IPS-NIHi7 (cell line): ENCODE data around the gene ZNF439.
"Not testable (repeated sequence)": the region's sequence is repeated elsewhere in the genome, so short reads cannot be mapped to it uniquely, and the experiment has no call there.

Source experiments
- DNase-seq: peaks from one replicate; pipeline ENCODE4 v3.0.0; 2012; ENCODE audit warnings: mixed read lengths; ENCODE audit errors: extremely low spot score

Gene ZNF439

DNA sequence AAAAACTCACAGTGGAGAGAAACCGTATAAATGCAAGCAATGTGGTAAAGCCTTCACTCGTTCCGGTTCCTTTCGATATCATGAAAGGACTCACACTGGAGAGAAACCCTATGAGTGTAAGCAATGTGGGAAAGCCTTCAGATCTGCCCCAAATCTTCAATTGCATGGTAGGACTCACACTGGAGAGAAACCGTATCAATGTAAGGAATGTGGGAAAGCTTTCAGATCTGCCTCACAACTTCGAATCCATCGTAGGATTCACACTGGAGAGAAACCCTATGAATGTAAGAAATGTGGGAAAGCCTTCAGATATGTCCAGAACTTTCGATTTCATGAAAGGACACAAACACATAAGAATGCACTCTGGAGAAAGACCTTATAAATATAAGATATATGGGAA is 19.7 kb downstream of the ZNF439 start:
- no peak for DNase-seq

DNA sequence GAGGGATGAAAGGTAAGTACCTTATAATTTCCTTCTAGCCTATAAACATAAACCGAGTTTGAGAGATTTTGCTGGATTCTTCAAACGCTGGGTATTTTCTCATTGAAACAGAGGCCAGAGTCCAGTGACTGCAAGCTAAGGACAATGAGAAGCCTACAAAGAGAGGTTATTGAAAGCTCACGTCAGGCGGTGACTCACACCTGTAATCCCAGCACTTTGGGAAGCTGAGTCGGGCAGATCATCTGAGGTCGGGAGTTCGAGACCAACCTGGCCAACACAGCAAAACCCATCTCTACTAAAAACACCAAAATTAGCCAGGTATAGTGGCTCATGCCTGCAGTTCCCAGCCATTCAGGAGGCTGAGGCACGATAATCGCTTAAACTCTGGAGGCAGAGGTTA is 24.1 kb downstream of the ZNF439 start:
- no peak for DNase-seq

DNA sequence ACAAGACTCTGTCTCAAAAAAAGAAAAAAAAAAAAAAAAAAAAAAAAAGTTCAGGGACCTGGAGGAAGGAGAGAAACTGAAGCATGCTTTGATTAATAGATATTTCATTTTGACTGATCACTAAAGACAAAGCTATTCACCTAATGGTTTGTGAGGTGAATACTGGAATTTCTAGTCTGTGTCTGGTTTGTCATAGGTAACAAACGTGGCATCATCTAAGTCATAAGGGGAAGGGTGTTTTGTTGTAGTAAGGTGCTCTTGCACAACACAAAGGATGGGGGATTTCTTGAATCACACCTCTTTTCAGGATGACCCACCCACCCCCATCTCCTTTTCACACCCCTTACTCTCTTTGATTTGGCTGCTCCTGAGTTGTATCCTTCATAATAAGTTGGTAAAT is 25.2 kb downstream of the ZNF439 start:
- DNase-seq, result no peak

DNA sequence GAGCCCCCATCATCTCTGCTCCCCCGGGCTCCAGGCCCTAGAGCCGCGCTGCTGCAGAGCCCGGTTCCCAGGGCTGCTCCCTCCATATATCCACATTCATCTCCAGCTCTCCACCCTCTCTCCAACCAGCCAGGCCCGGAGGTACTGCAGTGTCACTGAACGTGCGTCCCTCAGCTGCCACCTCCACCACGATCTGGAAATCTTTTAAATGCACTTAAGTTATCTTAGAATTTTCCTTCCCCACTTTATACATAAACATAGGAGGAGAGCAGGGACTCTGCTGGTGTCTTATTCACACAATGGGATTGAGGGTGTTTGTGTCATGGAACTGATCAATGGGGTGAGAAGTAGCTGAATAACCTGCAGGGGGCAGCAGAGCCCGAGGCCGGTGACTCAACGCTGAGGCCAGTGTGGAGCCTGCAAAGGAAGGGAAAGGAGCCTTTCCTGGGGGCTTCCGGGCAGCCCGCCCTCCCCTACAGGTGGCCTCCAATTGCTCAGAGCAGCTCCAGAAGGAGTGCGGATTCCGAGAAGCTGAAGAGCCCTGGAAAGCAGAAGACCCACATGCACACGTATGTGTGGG is 31.3 kb downstream of the ZNF439 start:
- DNase-seq, result peak; percentile 45

DNA sequence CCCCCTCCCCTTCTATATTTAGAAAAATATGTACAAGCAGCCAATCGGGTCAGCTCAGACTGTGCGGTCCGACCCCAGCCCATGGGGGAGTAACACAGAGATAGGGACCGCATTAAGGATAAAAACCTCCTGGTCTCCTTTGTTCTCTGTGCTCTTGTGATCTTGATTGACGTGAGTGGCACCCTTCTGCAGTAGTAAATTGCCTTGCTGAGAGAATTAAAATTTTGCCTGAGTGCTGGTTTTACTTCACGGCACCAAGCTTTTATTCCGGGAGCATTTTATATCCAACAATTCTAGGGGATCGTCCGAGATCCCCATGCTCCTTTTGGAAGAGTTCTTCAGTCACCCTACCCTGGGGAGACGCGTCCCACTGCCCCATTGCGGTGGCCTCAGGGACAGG is 32.1 kb downstream of the ZNF439 start:
- DNase-seq, result no peak

DNA sequence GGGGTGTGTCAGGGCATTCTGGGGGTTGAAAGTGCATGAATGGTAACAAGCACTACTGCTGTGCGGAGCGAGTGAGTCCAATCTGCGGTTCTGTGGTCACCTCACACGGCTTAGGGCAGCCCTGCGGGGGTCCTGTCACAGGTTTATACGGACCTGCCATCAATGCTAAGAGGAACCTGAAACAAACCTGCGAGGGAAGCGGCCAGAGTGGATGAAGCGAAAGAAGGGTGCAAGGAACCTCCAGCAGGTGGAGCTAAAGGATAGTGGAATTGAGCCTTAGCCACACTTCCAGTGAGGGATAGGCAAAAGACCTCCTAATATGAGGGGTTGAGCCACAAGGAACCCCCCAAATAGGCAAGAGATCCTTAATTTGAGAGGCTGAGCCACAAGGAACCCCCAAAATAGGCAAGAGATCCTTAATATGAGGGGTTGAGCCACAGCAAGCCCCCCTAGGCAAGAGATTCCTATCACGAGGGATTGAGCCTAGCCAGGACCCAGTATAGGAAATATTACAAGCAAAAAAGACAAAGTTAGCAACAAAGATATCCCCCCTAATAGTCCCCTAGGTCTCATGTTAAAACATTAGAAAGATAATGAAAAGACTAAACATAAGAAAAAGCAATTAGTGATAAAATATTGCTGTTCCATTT is 32.8 kb downstream of the ZNF439 start:
- DNase-seq, result peak; percentile 84

DNA sequence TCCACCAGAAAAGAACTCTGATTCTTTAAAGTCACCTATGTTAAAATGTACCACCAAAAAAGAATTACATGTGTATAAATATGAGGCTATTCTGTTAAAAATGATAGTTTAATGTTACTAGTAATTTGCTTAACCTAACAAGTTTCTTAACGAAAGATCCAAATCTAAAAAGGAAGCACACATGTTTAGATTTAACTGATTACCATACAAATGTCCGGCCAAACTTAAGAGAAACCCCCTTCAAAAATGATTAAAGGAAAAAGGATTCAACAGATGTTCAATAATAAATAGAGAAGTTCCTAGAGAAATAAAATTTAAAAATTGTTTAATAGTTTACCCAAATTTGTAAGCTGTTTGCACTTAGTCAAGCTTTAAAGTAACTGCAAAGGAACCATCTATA is 34.1 kb downstream of the ZNF439 start:
- DNase-seq, result no peak

DNA sequence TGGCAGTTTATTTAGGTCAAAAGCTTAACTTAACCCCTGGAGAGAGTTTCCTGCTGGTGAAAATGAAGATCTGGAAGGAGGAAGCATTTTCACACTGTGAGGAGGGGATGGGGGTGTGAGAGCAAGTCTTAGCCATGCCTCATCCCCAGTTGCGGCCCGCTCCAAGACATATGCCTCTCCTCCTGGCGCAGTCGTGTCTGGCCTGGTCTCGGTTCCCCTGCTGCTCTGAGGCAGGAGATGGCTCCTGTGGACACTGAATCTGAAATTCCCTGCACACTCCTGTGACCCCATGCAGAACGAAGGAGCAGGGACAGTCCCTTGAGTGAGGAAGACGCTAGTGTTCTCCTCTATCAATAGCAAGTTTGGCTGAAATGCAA is 38.7 kb downstream of the ZNF439 start:
- peak; percentile 17 for DNase-seq

DNA sequence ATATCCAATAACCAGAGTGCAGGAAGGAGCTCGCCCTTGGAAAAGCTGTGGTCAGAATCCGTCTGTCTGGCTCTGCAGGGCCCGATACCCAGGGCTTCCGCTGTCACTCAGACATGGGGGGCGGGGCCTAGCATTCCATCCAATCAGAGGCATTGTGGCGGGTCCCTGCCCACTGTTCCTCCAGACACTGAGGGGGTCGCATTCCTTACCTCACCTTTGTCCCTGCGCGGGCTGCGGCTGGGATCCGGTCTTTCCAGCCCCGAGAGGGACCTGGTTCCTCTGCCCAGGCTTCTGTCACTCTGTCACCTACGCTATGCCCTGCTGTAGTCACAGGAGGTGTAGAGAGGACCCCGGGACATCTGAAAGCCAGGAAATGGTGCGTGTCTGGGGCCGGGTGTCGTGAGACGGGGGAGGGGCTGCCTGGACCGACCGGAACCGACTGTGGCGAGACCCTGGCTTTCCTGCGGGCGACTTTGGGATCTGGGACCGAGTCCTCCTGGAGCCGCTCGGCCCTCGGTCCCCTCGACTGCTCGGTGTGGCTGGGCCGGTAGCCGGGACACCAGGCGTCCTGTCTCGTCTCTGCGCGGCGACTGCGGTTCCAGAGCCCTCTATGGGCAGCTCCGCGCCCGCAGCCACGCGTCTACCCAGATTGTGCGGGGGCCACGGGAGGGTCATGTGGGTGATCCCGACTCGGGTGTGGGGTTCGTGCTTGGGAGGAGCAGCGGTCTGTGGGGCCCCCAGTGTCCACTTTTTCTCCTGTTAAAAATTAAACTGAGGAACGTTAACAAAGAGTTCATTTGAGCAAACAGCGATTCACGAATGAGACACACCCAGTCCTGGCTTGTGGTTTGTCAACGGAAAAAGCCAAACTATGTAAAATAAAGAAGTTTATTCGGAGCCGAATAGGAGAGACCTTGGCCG is 39.3 kb downstream of the ZNF439 start, which contains the start of gene ZNF69:
TSS of gene ZNF69 (plus strand) at position 172 of the 921 bp plus-strand sequence. CDS start at position 314, 142 bp downstream.
- DNase-seq, result peak; percentile 97

DNA sequence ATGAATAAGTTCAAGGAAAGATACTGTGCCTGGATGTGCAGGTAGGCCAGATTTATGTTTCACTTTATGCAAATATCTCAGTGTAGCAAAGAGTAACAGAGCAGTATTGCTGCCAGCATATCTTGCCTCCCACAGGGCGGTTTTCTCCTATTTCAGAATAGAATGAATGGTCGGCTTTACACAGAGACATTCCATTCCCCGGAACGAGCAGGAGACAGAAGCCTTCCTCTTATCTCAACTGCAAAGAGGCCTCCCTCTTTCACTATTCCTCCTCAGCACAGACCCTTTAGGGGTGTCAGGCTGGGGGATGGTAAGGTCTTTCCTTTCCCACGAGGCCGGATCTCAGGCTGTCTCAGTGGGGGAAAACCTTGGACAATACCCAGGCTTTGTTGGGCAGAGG is 41.4 kb downstream of the ZNF439 start:
- not testable (repeated sequence) for DNase-seq

DNA sequence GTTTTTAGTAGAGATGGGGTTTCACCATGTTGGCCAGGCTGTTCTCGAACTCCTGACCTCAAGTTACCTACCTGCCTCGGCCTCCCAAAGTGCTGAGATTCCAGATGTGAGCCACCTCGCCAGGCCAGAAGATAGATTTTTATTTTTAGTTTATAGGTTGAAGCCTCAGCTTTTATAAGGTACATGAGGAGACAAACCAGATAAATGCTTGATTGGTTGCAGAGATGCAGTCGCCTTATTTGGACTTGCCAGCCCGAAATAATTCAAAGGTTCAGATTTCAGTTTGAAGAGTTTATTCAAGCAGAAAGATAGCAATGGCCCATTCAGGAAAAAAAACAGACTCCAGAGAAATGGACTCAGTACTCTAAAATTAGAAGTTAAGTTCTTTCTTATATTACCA is 42.1 kb downstream of the ZNF439 start:
- no peak for DNase-seq

DNA sequence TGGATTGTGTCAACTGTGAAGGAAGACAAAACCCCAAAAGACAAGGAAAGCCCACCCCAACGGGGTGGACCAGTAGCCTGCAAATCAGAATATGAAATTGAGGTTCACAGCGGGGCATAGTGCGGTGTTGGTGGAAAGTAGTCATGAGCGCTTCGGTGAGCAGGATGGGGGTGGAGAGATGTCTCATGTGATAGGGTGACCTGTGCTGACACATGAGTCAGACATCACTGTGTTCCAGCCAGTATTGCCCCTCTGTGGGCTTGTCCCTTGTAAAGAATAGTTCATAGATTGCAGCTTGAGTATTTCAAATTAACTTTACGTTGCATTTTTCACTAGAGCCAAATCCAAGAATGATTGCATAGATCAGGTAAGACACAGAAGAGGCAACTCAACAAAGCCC is 46.3 kb downstream of the ZNF439 start:
- DNase-seq, result no peak

DNA sequence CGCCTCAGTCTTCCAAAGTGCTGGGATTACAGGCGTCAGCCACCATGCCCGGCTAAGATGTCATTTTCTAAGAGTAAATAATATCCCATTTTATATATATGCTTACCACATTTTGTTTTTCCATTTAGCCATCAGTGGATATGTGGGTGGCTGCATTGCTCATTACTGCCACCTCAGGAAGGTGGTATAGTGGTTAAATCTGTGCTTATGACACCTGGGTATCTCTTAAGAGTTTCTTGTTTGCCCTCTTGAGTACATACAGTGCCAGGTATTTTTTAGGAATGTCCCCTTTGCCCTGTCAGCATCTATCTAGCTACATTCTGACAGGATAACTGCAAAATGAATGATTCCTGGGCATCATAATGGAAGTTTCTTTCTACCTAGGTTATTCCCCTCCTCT is 53.7 kb downstream of the ZNF439 start:
- DNase-seq, result no peak

DNA sequence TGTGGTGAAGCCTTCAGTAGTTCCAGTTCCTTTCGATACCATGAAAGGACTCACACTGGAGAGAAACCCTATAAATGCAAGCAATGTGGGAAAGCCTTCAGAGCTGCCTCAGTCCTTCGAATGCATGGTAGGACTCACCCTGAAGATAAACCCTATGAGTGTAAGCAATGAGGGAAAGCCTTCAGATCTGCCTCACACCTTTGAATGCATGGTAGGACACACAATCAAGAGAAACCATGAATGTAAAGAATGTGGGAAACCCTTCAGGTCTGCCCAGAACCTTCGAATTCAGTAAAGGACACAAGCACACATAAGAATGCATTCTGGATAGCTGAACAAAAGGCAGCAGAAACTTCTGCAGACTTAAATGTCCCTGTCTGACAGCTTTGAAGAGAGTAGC is 57.4 kb downstream of the ZNF439 start:
- DNase-seq, result no peak

DNA sequence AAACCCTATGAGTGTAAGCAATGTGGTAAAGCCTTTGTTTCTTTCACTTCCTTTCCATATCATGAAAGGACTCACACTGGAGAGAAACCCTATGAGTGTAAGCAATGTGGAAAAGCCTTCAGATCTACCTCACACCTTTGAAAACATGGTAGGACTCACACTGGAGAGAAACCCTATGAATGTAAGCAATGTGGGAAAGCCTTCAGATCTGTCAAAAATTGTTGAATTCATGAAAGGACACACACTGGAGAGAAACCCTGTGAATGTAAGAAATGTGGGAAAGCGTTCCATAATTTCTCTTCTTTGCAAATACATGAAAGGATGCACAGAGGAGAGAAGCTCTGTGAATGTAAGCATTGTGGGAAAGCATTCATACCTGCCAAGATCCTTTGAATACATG is 63.4 kb downstream of the ZNF439 start:
- not testable (repeated sequence) for DNase-seq

DNA sequence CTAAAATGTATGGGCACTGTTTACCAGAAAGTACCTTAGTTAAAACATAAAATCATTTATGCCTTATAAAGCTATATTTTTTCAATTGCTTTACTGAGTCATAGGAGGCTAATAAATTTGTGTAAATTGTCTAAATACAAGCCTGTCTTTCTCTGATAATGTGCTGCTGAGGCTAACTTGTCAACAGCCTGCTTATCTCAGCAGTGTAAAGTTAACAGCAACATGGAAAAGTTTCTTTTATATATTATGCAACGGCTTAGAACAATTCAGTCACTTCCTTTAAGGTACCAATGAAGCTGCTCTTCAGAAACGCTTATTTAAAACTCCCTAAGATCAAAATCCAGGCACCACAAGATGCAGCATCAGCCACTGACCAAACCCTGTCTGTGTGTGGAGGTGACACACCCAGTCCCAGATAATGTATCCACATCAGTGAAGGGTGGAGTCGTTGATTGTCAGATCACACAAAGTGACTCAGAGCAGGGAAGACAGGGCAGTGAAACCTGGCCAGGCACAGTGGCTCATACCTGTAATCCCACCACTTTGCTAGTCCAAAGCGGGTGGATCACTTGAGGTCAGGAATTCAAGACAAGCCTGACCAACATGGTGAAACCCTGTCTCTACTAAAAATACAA is 66.0 kb downstream of the ZNF439 start:
- not testable (repeated sequence) for DNase-seq
